Stimulated activated CD8-positive, alpha-beta memory T cell treated with anti-CD3 and anti-CD28 coated beads, Interleukin-15, amount 100 ng/mL, for 48 hours (primary cell): Measurements from ENCODE around the gene SPHK2.
"Not testable (repeated sequence)": the region's sequence is repeated elsewhere in the genome, so short reads cannot be mapped to it uniquely, and the experiment has no call there.

ENCODE experiments used
- DNase-seq, 2 donors: peaks; one replicate each; pipeline ENCODE4 v3.0.0-alpha.2; 2020; ENCODE audit warnings: low read depth in 2 of 2

Gene SPHK2

DNA sequence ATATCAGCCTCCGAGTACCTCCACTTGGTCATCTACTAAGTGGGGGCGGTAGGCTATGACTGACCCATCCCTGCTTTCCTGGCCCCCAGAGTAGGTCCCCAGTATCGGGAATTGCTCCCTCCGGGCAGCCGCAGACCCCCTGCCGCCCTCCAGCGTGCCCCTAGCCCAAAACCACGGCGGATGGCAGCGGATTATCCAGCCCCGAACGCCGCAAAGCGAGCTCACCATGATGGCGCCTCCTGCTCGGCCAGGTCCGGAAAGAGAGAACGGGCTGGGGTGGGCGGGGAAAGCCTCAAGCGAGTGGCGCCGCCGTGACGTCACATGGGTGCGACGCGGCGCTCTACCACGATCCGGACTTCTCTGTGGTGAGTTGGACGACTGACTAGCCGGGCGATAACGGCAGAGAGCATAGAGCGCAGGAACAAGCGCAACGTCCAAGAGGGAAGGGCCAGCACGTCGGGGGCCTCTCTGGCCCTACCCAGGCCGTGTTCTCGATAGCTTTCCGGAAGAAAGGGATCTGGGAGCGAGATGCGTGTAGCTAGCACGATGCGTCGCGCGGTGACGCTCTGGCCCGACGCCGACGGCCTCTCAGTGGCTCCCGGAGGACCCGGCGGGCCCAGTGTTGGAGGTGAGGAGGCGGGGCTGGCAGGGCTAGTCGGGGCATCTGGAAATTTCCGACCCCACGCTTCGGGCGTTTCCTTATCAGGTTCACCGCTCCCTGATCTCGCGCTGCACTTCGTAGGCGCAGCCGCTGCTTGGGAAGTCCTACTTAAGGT lies at the start of gene SPHK2, which contains the start of gene RPL18:
Gene SPHK2, plus strand, starts transcription at position 591 of the 776 bp plus-strand sequence. CDS start 1,009 bp downstream, outside the sequence.
Gene RPL18, minus strand, starts transcription at position 263 of the 776 bp plus-strand sequence. Its CDS starts 35 bp downstream, at position 228.
- DNase-seq, result peak; percentile 94 to 95

DNA sequence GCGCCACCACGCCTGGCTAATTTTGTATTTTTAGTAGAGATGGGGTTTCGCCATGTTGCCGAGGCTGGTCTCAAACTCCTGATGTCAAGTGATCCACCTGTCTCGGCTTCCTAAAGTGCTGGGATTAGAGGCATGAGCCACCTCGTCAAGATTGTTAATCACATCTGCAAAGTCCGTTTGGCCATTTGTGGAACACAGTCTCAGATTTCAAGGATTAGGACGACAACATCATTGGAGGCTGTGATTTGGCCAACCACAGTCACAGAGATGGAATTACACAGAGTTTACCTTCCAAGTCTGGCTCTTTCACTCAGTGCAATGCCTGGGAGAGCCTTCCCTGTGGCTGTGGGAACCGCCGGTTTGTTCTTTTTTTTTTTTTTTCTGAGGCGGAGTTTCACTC lies 49.5 kb upstream of the SPHK2 start:
- no peak for DNase-seq

DNA sequence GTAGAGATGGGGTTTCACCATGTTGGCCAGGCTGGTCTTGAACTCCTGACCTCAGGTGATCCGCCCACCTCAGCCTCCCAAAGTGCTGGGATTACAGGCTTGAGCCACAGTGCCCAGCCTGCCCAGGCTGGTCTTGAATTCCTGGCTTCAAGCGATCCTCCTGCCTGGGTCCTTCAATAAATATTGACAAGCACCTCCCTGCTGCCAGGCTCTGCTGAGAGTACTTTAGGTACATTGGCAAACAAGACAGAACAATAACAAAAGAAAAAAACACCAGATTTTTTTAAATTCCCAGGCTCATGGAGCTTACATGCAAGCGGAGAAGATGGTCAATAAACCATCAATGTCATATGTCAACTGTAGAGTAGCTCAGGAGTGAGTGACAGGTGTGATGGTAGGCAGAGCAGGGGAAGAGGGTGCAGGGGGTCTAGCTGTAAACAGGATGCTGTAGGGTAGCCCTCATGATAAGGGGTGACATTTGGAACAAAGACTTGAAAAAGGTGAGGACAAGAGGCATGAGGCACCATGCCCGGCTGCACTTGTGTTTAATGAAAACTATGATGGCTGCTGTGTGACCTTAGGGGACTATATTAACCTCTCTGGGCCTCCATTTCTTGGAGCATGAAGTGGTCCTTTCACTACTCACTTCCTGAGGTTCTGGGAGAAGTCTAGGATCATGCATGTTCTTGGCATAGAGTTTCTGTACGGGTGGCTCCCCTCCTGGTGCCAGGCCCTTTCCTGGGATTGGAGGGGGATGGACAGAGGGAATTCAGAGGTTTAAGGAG lies 47.7 kb upstream of the SPHK2 start:
- DNase-seq, result no peak

DNA sequence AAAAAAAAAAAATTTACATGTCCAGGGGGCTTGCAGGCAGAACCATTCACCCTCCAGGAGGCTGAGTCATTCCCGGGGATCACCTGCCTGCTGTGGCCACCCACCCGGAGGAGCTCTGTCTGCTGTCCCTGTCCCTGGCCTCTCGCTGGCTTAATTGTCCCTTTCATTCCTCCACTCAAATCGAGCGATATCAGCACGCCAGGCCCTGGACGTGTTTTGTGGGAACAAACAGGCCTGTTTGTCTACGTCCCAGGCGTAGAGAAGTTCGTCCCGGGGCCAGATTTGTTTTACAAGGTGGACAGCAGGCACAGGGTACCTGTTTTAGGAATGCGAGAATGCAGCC lies 46.2 kb upstream of the SPHK2 start:
- DNase-seq, result no peak

DNA sequence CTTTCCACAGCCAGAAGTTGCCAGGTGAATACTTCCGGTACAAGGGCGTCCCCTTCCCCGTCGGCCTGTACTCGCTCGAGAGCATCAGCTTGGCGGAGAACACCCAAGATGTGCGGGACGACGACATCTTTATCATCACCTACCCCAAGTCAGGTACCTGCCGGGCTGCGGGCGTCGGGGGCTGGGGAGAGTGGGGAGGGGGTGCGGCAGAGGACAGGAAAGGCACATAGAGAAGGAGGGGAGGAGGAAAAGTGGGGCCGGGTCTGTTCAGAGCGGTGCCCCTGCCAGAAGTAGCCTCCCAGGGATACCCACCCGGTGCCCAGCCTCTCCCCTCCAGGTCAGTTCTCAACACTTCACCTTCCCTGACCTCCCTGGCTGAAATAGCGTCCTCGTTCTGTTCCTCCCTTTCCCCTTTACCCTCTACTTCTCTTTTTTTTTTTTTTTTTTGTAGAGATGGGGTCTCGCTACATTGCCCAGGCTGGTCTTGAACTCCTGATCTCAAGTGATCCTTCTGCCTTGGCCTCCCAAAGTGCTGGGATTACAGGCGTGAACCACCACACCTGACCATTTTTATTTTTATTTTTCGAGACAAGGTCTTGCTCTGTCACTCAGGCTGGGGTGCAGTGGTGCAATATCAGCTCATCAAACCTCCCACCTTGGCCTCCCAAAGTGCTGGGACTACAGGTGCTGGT lies 43.2 kb upstream of the SPHK2 start:
- DNase-seq, result no peak

GRCh38 chr19:48577908-48578307 lies 41.4 kb upstream of the SPHK2 start:
- not testable (repeated sequence) for DNase-seq

DNA sequence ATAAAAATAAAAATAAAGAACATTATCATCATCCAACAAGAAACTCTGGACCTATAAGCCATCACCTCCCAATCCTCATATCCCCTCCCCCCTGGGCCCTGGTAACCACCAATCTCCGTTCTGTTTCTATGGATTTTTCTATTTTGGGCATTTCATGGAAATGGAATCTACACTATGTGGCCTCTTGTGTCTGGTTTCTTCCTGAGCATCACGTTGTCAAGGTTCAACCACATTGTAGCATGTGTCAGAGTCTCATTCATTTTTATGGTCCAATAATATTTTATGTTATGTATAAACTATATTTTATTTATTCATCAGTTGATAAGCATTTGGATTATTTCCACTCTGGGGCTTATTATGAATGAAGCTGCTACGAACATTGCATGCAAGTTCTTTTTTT lies 40.4 kb upstream of the SPHK2 start:
- no peak for DNase-seq

GRCh38 chr19:48582168-48582567 lies 37.1 kb upstream of the SPHK2 start:
- DNase-seq, result no peak

GRCh38 chr19:48587387-48587786 lies 31.9 kb upstream of the SPHK2 start:
- no peak for DNase-seq

GRCh38 chr19:48588670-48589401 lies 30.5 kb upstream of the SPHK2 start:
- DNase-seq, result peak; percentile 72 to 74

GRCh38 chr19:48591021-48591420 lies 28.3 kb upstream of the SPHK2 start:
- DNase-seq, result no peak

GRCh38 chr19:48595171-48595570 lies 24.1 kb upstream of the SPHK2 start:
- DNase-seq, result no peak

DNA sequence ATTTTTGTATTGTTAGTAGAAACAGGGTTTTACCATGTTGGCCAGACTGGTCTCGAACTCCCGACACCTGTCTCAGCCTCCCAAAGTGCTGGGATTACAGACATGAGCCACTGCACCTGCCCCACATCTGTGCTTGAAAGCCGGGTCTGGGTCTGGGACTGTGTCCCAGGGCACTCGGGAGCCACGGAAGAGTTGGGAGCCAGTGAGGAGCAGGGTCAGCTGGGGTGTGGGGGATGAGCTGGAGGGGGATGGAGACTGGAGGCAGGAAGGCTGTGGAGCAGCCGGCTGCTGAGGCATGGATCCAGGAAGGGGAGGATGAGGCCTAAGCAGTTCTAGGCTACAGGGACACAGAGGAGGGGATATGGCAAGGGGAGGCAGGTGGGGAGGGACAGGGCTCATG lies 23.5 kb upstream of the SPHK2 start:
- DNase-seq, result no peak

GRCh38 chr19:48596237-48596636 lies 23.1 kb upstream of the SPHK2 start:
- no peak for DNase-seq

DNA sequence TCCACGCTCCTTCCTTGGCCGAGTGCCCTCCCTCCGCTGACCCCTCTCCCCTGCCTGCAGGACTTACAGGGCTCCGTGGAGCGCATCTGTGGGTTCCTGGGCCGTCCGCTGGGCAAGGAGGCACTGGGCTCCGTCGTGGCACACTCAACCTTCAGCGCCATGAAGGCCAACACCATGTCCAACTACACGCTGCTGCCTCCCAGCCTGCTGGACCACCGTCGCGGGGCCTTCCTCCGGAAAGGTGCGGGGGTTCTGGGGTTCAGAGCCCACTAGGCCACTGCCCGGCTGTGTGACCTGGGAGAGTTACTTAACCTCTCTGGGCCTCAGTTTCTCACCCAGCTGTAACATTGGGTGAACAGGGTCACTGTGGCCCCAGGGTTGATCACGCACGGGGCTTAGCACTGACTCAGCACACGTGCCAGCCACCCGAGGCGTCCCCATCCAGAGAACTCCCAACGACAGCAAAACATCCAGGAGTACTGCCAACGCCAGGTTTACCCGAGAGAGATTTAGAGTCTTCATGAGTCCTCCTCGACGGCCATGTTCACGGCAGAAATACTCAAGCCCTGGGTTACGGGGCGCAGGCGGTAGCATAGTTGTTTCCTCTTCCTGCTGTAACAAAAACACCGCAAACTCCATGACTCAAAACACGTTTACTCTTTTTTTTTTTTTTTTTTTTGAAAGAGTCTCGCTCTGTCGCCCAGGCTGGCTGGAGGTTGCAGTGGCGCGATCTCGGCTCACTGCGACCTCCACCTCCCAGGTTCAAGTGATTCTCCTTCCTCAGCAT lies 22.4 kb upstream of the SPHK2 start:
- no peak for DNase-seq

DNA sequence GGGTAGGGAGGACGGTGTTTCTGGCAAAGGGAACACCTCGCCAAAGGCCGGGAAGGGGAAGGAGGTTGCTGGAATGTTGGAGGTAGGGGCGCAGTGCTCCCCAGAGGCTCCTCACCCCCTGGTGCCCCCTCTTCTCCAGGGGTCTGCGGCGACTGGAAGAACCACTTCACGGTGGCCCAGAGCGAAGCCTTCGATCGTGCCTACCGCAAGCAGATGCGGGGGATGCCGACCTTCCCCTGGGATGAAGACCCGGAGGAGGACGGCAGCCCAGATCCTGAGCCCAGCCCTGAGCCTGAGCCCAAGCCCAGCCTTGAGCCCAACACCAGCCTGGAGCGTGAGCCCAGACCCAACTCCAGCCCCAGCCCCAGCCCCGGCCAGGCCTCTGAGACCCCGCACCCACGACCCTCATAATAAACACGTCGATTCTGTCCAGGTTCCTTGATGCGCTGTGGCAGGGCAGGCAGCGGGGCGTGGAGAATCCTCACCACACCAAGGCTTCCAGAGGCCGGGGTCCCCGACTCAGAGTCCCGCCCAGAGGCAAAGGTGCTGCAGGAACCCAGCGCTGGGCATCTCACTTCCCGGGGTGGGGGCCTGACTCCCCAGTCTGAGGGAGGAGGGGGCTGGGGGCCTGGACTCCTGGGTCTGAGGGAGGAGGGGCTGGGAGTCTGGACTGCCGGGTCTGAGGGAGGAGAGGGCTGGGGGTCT lies 20.2 kb upstream of the SPHK2 start:
- DNase-seq, result no peak

DNA sequence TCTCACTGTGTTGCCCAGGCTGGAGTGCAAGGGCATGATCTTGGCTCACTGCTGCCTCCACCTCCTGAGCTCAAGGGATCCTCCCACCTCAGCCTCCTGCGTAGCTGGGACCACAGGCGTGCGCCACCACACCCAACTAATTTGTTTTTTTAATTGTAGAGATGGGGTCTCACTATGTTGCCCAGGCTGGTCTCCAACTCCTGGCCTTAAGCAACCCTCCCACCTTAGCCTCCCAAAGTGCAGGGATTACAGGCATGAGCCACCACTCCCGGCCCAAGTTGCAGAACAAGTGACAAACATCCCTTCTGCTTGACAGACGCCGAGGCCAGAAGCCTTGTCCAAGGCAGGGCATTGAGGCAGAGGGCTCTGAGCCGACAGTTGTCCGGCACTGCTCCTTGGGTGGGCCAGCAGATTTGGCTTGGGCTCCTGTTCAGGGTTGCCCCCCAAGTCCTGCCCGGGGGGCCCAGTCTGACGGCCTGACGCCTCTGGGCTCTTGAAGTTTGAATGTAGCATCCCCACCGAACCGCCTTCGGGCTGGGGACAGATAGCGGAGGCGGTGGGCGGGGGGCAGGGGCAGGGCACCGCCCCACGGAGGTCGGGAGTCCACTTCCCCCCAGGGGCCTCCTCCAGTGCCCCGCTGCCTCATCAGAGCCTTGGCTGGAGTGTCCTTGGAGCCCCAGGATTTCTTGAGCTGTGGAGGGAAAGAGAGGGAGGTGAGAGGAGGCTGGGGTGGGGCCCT lies 18.5 kb upstream of the SPHK2 start:
- DNase-seq, result no peak

- DNase-seq, result no peak
Observed at GRCh38 chr19:48603001-48603400, 16.3 kb upstream of the SPHK2 start.

GRCh38 chr19:48603449-48603848 lies 15.9 kb upstream of the SPHK2 start:
- DNase-seq, result no peak

DNA sequence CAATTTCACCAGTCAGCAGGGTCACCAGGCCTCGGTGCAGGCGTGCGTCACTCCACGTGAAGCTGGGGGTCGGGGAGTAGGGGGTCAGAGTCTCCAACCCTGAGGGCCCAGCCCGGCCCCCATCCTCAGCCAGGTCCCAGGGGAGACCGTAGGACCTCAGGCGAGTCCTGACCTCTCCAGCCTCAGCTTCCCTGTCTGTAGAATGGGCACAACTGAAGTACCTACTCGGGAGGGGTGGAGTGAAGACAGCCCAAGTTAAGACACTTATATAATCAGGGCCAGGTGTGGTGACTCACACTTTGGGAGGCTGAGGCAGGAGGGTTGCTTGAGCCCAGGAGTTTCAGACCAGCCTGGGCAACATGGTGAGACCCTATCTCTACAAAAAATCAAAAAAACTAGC lies 15.5 kb upstream of the SPHK2 start:
- no peak for DNase-seq
